Measurements from ENCODE around the gene ADAM10.

The ADAM10 gene

DNA sequence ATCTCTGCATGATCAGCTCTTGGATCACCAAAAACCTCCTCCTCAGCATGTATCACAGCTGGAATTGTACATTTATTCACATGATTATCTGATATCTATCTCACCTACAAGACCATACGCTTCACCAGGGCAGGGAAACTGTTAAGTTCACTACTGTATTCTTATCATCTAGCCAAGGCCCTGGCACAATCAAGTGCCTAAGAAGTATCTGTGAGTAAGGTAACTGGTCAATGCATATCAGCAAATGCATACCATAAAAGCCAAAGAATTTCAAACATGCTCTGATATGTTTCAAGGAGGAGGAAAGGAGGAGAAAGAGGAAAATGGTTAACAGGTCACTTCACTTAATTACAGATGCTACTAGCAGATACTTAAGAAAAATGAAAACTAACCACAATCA, 159.3 kb downstream of the ADAM10 start:
- no peak overlapping the region for H3K27ac ChIP-seq (replicated peaks)
- no peak for DNase-seq (ENCODE audit: low read depth in 1 of 2, low spot score in 1 of 2)
- no peak overlapping the region for H3K4me3 ChIP-seq (replicated peaks; ENCODE audit: insufficient read depth, low read length)
- TF ChIP-seq GABPA (IDR thresholded peaks at IDR 0.05; ENCODE audit: low read depth) (no peak), POLR2AphosphoS5 (IDR thresholded peaks at IDR 0.05; ENCODE audit: low read depth) (no peak), SPI1 (IDR thresholded peaks at IDR 0.05; ENCODE audit: borderline replicate concordance, low read depth) (no peak)
- TF ChIP-seq, protein P1, sequence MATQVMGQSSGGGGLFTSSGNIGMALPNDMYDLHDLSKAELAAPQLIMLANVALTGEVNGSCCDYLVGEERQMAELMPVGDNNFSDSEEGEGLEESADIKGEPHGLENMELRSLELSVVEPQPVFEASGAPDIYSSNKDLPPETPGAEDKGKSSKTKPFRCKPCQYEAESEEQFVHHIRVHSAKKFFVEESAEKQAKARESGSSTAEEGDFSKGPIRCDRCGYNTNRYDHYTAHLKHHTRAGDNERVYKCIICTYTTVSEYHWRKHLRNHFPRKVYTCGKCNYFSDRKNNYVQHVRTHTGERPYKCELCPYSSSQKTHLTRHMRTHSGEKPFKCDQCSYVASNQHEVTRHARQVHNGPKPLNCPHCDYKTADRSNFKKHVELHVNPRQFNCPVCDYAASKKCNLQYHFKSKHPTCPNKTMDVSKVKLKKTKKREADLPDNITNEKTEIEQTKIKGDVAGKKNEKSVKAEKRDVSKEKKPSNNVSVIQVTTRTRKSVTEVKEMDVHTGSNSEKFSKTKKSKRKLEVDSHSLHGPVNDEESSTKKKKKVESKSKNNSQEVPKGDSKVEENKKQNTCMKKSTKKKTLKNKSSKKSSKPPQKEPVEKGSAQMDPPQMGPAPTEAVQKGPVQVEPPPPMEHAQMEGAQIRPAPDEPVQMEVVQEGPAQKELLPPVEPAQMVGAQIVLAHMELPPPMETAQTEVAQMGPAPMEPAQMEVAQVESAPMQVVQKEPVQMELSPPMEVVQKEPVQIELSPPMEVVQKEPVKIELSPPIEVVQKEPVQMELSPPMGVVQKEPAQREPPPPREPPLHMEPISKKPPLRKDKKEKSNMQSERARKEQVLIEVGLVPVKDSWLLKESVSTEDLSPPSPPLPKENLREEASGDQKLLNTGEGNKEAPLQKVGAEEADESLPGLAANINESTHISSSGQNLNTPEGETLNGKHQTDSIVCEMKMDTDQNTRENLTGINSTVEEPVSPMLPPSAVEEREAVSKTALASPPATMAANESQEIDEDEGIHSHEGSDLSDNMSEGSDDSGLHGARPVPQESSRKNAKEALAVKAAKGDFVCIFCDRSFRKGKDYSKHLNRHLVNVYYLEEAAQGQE (IDR thresholded peaks at IDR 0.05; ENCODE audit: insufficient replicate concordance, low read depth): no peak
- TF ChIP-seq, protein P2, sequence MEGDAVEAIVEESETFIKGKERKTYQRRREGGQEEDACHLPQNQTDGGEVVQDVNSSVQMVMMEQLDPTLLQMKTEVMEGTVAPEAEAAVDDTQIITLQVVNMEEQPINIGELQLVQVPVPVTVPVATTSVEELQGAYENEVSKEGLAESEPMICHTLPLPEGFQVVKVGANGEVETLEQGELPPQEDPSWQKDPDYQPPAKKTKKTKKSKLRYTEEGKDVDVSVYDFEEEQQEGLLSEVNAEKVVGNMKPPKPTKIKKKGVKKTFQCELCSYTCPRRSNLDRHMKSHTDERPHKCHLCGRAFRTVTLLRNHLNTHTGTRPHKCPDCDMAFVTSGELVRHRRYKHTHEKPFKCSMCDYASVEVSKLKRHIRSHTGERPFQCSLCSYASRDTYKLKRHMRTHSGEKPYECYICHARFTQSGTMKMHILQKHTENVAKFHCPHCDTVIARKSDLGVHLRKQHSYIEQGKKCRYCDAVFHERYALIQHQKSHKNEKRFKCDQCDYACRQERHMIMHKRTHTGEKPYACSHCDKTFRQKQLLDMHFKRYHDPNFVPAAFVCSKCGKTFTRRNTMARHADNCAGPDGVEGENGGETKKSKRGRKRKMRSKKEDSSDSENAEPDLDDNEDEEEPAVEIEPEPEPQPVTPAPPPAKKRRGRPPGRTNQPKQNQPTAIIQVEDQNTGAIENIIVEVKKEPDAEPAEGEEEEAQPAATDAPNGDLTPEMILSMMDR (IDR thresholded peaks at IDR 0.05; ENCODE audit: insufficient read depth, low read length): no peak
- H3K27me3 ChIP-seq (ENCODE audit: insufficient read depth, poor library complexity, severe bottlenecking): no peaks in the 10 kb centered on the region

DNA sequence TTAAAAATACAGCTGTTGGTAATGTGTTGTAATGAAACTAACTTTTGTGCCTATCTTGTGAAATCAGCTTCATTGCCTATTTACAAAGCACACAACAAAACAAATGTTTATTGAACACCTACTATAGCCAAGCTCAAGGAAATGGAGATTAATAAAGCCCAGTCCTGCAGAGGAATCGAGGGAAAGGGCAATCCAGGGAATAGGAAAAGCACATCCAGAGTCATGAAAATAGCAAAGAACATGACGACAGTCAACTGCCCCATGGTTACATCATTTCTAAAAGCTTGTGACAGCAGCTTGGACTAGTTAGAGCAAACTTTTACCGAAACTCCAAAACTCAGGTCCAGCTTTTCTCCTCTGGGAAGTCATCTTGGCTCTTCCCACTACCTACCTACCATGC, 160.5 kb downstream of the ADAM10 start:
- TF ChIP-seq, protein P2 (IDR thresholded peaks at IDR 0.05; ENCODE audit: insufficient read depth, low read length): no peak
- TF ChIP-seq GABPA (IDR thresholded peaks at IDR 0.05; ENCODE audit: low read depth): no peak
- TF ChIP-seq SPI1 (IDR thresholded peaks at IDR 0.05; ENCODE audit: borderline replicate concordance, low read depth): no peak
- TF ChIP-seq, protein P1 (IDR thresholded peaks at IDR 0.05; ENCODE audit: insufficient replicate concordance, low read depth): no peak
- Histone ChIP-seq H3K4me3 (replicated peaks; ENCODE audit: insufficient read depth, low read length) (no peak overlapping the region), H3K27ac (replicated peaks) (no peak overlapping the region), H3K27me3 (ENCODE audit: insufficient read depth, poor library complexity, severe bottlenecking) (no peaks in the 10 kb centered on the region)
- DNase-seq (ENCODE audit: low read depth in 1 of 2, low spot score in 1 of 2): no peak

DNA sequence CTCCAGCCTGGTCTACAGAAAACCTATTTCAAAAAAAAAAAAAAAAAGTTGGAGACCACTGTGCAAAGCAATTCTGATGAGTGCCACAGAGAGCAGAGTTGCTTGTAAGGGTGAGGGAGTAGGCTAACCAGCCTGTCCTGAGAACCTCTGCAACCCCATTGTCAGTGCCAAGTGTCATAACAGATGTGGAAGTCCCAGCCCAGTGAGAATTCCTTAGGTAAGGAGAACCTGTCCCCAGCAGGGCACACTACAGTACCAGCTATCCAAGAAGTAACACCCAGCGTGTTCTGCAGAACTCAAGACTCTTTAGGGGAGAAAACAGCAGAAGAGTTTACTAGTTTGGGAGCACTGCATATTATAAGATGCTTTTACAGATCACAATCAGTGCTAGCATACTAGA, 161.4 kb downstream of the ADAM10 start:
- no peak for DNase-seq (ENCODE audit: low read depth in 1 of 2, low spot score in 1 of 2)
- Histone ChIP-seq H3K4me3 (replicated peaks; ENCODE audit: insufficient read depth, low read length) (no peak overlapping the region), H3K27ac (replicated peaks) (no peak overlapping the region), H3K27me3 (ENCODE audit: insufficient read depth, poor library complexity, severe bottlenecking) (no peaks in the 10 kb centered on the region)
- no peak for TF ChIP-seq GABPA (IDR thresholded peaks at IDR 0.05; ENCODE audit: low read depth)
- TF ChIP-seq, protein P1 (IDR thresholded peaks at IDR 0.05; ENCODE audit: insufficient replicate concordance, low read depth): no peak

DNA sequence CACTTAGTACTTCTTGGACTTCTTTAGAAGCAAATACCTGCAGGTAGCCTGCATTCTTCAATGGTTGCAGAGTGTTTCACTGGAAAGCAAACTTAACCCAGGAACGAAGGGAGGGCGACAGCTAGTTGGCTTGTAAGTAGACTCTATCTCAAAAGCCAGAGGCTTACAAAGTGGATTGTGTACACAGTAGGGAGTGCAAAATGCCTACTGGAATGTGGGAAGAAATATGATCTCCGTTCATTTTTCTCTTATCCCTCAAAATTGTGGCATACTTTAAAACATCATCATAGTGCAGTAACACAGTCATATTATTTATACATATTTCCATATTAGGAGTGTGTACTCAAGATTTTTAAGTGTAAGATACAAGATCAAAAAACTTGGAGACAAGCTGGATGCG, 162.0 kb downstream of the ADAM10 start:
- no peak for TF ChIP-seq POLR2AphosphoS5 (IDR thresholded peaks at IDR 0.05; ENCODE audit: low read depth)
- TF ChIP-seq, protein P2 (IDR thresholded peaks at IDR 0.05; ENCODE audit: insufficient read depth, low read length): no peak
- TF ChIP-seq GABPA (IDR thresholded peaks at IDR 0.05; ENCODE audit: low read depth): no peak
- no peak for TF ChIP-seq SPI1 (IDR thresholded peaks at IDR 0.05; ENCODE audit: borderline replicate concordance, low read depth)
- TF ChIP-seq, protein P1 (IDR thresholded peaks at IDR 0.05; ENCODE audit: insufficient replicate concordance, low read depth): no peak
- Histone ChIP-seq H3K4me3 (replicated peaks; ENCODE audit: insufficient read depth, low read length) (no peak overlapping the region), H3K27ac (replicated peaks) (no peak overlapping the region)

More for the DNA sequence above, 162.0 kb downstream of the ADAM10 start:
- no peak for DNase-seq (ENCODE audit: low read depth in 1 of 2, low spot score in 1 of 2)
- no peaks in the 10 kb centered on the region for H3K27me3 ChIP-seq (ENCODE audit: insufficient read depth, poor library complexity, severe bottlenecking)

Measured in HL-60 (cell line).